HG02852 (cell line): ENCODE measurements around the gene SMG6.
A peak's percentile ranks its signal among the peaks of the same experiment; 100 is the strongest.

ENCODE experiments used
- ATAC-seq: cut with Tn5 transposase; IDR thresholded peaks from one replicate; pipeline ENCODE4 v1.9.1; 2021; ENCODE audit warnings: mild to moderate bottlenecking, moderate library complexity; ENCODE audit not compliant: unreplicated experiment

SMG6 gene

GRCh38 chr17:2051933-2052559, 251.5 kb downstream of the SMG6 start:
- ATAC-seq, result no peak

- no peak for ATAC-seq
Measured at GRCh38 chr17:2051061-2051932, 252.3 kb downstream of the SMG6 start.

DNA sequence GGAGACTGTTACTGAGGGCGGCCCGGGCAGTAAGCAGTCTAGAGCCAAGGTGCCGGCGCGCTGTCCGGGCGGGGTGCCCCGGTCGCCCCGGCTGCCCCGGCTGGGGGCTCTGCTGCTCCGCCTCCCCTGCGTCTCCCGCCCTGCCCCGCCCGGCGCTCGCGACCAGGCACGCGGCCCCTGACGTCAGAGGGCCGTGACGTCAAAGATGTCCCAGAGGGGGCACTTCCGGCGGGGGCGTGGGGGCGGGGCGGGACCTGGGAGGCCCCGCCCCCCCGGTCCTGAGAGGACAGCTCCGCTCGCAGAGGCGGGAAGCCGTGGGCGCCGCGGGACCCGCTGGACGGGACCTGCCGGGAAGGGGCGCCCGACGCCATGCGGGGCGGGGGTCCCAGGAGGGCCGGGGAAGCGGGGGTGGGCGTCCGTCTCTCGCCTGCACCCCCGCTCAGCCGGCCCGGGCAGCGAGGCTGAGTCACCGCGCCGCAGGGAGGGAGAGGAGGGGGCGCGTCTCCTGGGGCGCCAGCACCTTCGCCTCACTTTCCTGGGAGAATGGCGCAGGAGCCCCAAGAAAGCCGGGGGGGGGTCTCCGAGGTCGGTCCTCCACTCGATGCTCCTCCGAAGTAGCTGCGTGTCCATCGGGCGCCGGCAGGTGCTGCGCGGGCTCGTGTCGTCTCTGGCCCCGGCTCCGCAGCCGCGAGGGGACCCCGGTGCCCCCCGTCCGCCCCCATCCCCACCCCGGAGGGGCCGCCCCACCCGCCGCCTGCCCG, 253.1 kb downstream of the SMG6 start:
- peak; percentile 15 for ATAC-seq

GRCh38 chr17:2049333-2050299, 254.0 kb downstream of the SMG6 start:
- peak; percentile 41 for ATAC-seq

DNA sequence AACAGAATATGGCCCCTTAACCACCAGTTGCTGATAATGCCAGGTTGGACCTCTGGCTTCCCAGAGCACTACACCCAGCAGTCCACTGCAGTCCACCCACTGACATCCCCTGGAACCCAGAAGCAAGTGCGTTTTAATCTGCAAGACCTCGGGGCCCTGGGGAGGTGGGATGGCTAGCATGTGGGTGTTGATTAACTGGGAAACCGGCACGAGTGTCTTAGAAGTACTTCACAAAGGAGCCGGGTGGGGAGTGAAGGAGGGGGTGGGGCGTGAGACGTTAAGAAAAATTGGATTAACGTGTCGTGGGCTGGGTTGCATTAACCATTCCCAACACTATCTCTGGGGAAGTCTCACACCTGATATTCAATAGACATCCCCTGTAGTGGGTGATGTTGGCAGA, 254.8 kb downstream of the SMG6 start:
- no peak for ATAC-seq

GRCh38 chr17:2047590-2047989, 256.0 kb downstream of the SMG6 start:
- no peak for ATAC-seq

DNA sequence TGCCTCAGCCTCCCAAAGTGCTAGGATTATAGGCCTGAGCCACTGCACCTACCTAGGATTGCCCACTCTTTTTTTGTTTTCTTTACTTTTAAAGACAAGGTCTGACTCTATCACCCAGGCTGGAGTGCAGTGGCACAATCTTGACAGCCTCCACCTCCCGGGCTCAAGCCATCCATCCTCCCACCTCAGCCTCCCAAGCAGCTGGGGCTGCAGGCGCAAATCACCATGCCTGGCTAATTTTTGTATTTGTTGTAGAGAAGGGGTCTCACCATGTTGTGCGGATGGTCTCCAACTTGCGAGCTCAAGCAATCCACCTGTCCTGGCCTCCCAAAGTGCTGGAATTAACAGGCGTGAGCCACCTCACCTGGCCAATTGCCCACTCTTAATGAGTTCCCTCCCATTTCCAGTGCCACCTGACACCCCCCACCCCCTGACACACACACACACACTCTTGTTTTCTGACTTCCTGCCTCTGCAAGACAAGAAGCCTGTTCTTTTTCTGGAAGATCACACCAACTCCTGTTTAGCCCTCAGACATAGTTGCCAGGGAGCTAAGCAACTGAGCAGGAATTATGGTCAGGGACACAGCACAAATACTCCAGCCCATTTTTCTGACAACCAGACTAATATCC, 259.2 kb downstream of the SMG6 start:
- no peak for ATAC-seq

DNA sequence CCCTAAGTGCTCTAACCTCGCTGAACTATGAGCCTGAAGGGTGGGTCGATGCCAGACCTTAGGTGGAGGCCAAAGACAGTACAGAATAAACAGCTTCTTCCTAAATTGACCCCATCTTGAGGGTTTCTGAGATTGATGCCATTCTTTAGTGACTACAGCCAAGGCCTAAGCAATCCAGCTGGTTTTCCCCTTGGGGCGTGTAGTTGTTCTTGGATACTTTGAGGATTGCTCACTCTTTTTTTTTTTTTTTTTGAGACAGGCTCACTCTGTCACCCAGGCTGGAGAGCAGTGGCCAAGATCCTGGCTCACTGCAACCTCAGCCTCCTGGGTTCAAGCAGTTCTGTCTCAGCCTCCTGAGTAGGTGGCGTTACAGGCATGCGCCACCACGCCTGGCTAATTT, 259.8 kb downstream of the SMG6 start:
- ATAC-seq, result no peak

DNA sequence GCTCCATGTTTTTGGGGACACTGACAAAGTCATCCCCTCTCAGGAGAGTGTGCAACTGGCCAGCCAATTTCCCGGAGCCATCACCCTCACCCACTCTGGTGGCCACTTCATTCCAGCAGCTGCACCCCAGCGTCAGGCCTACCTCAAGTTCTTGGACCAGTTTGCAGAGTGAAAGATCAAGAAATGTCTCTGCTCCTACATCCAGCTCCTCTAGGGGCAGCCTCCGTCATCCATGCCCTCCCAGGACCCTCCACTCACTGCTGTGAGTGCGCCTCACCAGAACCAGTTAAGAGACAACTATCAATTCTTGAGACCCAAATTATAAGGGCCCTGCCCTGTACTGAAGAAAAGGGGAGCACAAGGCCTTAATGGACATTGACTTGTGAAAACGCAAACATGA, 260.7 kb downstream of the SMG6 start:
- no peak for ATAC-seq

GRCh38 chr17:2042390-2042847, 261.2 kb downstream of the SMG6 start:
- ATAC-seq, result no peak

DNA sequence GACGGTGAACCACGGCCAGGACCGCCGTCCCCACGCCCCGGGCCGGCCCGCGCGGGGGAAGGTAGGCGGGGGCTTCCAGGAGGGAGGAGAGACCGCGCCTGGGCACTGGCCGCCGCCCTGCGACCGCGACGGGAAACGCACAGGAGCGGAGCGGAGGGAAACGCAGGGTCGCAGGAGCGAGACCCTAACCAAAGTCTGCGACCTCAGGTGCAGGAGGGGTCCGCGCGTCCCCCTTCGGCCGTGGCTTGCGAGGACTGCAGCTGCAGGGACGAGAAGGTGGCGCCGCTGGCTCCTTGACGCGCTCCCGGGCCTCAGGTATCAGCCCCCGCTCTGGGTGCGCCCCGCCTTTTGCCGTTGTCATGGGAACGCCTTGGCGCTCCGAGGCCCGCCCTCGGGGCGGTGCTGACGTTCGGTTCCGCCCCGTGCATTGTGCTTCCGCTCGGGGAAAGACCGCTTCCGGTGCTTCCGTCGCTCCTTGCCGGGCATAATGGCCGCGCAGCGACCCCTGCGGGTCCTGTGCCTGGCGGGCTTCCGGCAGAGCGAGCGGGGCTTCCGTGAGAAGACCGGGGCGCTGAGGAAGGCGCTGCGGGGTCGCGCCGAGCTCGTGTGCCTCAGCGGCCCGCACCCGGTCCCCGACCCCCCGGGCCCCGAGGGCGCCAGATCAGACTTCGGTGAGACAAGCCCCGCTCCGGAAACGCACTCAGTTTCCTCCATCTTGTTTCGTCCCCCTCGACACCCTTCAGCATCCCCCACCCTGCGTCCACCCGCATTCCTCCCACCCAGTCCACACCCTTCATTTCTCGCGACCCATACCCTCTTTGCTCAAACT, 261.8 kb downstream of the SMG6 start, which contains the start of gene OVCA2:
Gene OVCA2, plus strand, starts transcription at position 462 of the 829 bp plus-strand sequence. Its CDS starts 26 bp downstream, at position 488.
- peak; percentile 90 for ATAC-seq

GRCh38 chr17:2040942-2041560, 262.5 kb downstream of the SMG6 start:
- ATAC-seq, result no peak

GRCh38 chr17:2040219-2040827, 263.3 kb downstream of the SMG6 start:
- ATAC-seq, result no peak

- no peak for ATAC-seq
Measured at GRCh38 chr17:2037155-2037554, 266.4 kb downstream of the SMG6 start.

GRCh38 chr17:2035541-2036488, 267.8 kb downstream of the SMG6 start:
- no peak for ATAC-seq

- no peak for ATAC-seq
Measured at GRCh38 chr17:2034806-2035540, 268.6 kb downstream of the SMG6 start.
